Activated CD4-positive, CD25-positive, alpha-beta regulatory T cell (primary cell): ENCODE results near the gene LRMDA.

Experiments used
- DNase-seq, 4 experiments: peaks; one replicate each; lab custom pipeline; 2025; lab: John Stamatoyannopoulos, UW

Gene LRMDA

DNA sequence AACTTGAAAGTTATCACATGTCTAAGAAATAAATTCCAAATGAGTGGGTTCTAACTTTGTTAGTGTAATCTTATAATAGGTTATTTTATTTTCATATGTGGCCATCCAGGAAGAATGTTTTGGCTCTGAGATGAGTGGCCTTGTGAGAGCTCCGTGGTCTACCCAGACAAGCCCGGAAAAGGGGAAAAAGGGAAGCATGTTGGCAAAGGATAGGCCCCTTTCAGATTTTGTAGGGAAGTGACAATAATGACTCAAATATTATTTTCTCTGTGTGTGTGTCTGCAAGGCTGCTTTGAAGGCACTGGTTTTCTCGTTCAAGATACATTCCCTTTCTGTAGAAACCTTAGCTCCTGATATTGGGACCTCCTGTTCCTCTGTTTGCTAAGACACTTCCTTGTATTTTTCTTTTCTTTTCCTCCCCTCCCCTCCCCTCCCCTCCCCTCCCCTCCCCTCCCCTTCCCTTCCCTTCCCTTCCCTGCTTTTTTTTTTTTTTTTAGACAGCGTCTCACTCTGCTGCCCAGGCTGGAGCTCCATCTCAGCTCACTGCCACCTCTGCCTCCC is 240.8 kb downstream of the LRMDA start:
- DNase-seq = no peak

DNA sequence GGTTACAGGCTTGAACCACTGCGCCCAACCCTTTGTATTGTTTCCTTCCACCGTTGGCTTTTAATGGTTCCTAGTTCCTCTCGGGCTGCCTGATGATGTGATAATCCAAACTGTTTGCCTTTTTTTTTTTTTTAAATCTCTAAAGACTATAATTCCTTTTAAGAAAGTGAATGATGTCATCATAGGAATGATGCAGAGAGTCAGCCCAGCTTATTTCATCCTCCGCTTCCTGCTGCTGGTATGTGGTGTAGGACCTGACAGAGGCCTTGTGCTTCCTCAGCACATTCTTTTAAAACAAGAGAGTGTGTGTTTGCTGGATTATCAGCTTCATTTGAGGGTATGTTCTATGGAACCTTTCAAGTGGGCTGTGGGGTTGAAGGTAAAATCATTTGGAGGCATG is 241.4 kb downstream of the LRMDA start:
- DNase-seq = no peak

DNA sequence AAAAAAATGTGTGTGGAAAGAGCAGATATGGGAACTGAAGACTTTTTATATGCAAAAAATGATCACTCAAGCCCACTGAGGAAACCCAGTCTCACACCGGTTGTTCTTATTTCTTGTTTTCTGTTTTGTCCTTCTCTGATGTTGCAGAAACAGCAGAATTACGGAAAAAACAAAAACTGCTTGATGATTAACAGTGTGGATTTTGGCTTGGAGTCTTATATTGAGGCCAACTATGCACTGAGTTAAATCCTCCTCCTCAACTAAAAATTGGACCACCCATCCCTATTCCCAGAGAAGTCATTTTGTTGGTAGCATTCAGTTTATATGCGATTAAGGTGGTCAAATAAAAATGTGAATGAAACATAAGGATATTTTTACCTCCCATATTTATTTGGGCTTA is 246.1 kb downstream of the LRMDA start:
- no peak for DNase-seq

DNA sequence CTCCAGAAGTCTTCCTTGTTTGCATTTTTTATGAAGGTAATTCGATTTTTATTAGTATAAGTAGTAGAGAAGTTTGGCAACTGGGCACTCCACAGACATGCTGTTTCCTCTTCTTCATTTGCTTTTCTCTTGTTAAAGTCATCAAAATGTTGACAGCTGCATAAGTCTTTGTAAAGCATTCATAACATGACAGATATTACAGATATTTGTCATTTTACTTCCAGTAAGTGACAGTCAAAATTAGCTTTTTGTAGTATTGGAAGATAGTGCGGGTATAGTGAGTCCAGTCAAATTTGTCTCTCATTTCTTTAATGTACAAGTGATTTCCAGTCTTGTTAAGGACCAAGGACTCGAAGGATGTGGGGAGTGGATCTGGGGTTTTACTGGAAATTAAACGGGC is 247.1 kb downstream of the LRMDA start:
- DNase-seq = no peak

DNA sequence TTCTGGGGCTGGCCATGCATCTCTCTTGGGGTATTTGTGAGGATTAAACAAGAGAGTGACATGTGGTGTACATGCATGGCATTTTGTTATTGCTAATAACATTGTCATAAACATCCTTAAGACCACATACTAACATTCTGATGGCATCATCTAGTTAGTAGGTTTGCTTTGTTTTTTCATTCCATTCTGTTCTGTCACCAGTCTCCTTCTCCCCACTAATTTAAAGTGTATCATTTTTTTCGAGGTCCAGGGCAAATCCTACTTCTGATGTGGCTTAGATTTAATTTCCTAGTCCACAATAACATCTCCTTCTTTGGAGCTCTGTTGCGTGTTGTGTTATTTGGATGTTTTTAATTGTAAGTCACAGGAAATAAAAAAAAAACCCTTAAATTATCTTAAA is 248.1 kb downstream of the LRMDA start:
- no peak for DNase-seq

DNA sequence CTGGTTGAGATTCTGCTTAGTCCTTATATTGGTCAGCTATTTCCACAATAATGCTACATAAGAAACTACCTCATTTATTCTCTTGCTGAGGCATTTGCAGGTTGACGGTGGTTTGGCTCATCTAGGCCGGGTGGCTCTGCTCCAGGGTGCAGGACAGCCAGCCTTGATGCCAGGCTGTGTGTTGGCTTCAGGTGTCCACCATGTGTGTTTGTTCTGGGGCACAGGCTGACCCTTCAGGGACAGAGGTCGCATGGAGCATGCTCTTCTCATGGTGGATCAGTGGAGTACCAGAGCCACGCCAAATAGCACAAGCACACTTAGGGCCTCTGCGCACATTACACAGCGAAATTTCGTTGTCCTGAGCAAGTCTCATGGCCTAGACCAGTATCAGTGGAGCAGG is 249.9 kb downstream of the LRMDA start:
- DNase-seq = no peak

DNA sequence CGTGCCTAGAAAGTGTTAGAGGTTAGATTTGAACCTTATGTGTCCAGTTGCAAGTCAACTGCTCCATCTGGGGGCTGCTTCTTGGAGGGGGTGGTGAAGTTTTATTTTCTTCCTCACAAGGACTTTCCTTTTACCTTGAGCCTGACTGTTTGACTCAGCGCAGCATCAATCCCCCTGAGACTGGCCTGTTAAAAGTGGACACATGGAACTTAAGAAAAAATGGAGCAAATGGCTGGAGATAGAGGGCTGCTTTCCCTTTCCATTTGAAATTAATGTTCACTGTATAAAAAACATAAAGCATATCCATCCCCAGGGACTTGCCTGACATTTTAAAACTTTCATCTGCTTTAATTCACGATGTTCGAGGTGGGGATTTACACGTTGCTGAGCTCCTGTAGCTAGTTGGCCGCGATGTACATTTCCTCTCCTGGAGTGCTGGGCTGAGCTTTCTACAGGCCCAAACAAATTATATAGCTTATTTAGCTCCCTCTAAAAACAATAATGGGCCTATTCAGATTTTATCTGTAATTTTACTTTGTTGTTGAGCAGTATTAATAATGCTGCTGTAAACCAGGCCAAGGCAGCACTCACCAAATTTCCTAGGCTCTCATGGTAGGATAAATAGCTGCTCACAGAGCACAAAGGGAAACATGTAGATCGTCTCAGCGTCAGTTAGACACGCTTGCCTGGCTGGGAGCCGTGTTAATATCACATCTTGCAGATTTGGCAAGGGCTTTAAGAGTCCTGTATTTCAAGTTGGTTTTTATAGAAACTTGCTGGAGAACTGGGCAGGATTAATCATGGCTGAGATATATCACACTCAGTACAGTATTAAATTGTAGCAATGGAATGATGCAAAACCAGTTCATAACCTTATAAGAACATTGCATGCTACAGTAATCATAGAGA is 251.5 kb downstream of the LRMDA start:
- no peak for DNase-seq

DNA sequence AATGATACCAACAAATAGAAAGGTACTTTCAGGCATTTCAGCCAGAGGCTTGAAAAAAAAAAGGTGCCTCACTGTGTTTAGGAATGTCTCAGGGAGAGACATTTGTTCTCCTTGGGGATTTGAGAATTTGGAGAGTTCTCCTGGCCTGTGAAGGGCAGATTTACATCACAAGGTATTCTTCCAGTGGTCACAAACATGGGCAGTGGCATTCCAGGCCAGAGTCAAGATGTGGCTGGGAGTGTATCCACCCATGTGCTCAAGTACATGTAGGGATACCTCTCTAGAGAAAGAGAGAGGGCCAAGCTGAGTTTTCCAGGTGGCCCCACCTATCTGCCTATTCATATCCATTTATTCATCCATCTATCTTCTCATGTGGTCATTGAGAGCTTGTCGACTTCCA is 253.8 kb downstream of the LRMDA start:
- no peak for DNase-seq

DNA sequence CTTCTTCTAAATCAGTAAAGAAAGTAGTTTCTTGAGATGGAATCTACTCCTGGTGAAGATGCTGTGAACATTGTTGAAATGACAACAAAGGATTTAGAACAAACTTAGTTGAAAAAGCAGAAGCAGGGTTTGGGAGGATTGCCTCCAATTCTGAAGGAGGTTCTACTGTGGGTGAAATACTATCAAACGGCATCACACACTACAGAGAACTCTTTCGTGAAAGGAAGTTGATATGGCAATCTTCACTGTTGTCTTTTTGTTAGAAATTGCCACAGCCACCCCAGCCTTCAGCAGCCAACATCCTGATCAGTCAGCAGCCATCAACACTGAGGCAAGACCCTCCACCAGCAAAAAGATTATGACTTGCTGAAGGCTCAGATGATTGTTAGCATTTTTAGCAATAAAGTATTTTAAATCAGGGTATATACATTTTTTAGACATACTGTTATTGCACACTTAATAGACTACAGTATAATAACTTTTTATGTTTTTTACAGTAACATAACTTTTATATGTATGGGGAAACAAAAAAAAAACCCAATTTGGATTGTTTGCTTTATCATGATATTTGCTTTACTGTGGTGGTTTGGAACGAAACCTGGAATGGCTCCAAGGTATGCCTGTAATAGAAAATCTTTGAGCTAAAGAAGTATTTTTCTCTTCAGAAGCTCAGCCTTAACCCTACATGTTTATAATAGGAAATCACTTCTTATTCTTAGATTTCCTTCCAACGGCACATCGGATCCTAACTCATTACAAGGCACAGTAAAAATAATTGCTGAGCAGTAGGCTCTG is 257.3 kb downstream of the LRMDA start:
- DNase-seq = no peak

DNA sequence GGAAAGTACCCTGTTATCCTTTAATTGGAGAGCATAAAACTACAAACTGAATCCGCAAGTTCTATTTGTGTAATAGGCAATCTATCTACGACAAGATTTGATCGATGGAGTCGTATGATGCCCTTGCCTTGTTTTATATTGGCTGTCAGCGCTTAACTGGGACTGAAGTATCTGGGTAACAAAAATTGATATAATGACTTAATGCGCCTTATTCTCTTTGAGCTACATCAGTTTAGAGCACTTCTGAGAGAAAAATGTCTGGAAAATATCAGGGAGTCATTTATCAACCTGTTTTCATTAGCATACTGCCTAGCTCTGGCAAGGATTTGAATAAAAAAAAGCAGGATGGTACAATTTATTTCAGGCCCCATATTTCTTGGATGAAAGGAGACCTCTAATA is 262.1 kb downstream of the LRMDA start:
- no peak for DNase-seq

DNA sequence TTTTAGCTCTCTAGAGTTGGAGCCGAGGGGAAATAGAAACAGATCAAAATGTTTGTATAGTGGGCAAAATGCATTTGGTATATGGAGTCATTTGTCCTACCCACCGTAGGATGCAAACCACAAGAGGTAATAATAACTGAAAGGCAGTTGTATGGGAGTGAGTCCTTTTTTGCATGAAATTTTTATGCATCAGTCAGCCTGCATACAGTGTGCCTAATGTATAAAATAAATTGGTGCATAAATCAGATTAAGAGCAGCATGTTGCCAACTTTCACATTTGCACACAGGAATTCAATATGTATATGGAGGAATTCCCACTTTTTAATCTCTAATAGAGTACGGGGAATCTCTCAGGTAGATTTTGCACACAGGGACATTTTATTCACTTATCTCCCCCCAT is 262.8 kb downstream of the LRMDA start:
- DNase-seq = no peak

DNA sequence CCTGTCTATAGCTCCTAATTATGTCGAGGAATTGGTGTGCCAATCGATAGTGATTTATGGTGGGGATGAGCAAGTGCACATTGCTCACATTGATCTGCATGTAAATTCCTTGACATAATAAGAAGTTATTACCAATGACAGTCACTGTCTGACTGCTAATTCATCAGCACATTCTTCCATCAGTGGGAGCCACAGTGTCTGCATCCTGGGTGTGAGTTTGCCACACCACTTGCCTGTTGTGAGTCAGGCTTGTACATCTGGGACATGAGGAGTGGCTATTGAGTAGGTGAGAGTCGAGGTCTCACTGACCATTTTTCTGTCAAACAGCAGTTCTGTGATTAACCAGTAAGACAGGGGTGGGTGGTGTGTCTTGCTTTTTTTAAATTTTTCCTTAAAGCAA is 263.4 kb downstream of the LRMDA start:
- no peak for DNase-seq

DNA sequence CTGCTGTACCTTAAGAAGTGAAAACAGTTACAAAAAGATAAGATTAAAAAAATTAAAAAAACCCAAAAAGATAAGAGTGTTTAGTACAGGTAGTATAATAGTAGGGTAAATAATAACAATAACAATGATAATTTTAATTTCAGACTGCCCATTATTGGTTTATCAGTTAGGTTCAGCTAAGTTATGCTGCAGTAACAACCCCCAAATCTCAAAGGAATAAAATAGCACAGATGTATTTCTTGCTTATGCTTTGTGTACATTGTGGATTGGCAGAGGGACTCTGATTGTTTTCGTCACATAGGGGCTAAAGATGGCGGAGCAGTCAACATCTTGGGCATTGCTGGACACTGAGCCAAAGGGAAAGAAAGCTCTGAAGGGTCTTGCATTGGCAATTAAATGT is 264.6 kb downstream of the LRMDA start:
- DNase-seq = no peak

DNA sequence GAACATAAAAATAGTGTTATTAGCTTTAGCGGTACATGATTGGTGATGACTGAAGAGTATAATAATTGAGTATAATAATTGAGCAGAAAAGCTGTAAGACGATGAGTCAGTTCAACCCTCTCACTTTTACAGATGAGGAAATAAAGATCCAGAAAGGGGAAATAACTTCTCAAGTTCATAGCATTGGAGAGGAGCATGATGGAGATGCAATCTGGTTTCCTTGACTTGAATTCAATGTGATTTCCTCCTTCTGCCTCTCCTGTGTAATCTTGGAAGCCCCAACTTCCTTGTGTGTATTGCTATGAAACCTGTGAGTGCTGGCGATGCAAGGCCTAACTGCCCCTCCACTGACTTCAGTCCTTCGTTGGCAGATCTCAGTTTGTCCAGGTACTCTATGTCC is 265.1 kb downstream of the LRMDA start:
- no peak for DNase-seq

DNA sequence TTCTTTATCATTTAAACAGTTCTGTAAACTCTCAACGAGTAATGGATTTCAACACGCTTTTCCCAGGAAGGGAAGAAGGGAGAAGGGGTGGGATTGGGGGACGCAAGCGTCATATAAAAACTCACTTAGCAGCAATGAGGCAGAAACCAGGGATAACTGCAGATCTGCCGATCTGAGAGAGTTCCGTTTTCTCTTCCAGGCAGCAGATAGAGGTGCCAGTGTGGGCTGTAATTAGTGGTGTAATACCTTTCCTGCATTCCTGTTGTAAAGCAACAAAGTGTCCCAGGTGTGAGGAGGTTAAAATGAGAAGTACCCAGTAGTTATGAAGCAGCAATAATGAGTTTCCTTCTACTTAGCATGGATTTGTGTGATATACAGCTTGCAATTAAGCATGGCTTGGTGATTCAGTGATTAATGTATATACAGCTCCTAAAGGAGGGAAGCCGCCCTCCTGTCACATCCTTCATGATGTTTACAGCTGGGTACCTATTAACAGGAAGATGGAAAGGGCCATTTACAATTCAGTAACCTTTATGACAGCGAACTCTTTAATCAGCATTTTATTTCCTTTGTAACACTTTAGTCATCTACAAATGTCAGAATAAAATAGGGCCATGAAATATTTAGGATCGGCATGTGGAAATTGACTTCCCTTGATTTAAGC is 271.9 kb downstream of the LRMDA start:
- DNase-seq = no peak

DNA sequence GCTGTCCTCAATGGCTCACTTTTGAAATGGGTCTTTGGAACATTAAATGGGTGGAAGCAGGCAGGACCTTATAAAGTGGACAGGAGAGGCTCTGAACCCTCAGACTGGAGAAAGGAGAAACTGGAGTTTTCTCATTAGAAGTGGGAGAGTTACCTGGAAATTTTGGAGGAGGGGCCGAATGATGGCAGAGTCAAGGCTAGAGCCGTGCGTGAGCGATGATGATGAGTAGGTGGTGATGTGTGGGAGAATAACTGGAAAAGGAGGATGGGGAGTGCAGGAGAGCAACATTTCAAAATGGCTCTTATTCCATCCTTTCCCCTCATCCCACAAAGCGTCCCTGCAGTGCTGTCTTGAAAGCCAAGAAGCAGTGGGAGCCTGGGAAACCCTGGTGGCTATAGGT is 274.0 kb downstream of the LRMDA start:
- no peak for DNase-seq

DNA sequence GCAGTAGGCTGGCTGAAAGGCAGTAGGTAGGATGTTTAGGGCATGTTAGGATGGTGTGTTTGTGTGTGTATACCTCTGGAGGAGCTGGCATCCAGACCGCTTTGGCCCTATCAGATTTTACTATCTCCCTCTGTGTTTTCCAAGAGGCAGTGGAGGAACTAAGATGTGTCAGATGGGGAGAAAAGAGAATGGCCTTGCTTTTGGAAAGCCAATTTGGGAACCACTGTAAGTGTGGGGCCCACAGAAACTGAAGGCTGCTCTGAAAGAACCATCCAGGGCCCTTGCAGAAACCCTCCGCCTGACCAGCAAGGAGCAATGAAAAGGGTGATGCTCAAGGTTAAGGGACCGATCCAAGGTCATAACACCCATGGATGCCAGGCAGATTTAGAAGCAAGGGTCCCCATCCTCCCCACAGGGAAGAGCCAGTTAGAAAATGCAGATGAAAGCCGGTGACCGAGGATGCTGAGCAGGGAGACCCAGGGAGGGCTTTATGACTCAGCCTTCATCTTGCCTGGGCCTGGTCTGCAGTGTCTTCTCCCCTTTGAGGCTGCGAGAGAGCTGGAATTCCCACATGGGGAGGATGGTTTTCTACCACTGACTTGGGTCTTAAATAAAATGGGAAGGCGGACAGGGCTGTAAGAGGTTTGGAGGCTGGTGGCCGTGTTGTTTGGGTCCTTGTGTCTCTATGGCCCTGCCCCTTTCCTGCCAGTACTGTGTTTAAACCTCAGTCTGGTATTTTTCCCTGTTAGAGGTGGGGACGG is 275.8 kb downstream of the LRMDA start:
- DNase-seq = no peak

DNA sequence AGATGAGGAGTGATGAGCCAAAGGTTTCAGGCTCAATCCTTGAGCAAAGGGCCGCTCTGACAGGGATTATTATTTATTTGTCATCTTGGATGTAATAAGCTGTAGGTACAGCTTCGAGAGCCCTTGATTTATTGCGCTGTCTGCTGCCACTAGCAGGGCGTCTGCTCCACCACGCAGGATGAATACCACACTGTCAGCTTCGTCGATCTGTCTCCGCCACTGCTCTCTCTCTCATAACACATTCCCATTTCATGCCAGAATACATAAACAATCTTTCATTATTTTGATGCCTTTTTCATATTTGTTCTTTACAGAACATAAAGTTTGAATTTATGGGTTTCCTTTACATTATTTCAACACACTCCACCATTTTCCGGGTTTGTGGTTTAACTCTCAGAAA is 276.6 kb downstream of the LRMDA start:
- no peak for DNase-seq

DNA sequence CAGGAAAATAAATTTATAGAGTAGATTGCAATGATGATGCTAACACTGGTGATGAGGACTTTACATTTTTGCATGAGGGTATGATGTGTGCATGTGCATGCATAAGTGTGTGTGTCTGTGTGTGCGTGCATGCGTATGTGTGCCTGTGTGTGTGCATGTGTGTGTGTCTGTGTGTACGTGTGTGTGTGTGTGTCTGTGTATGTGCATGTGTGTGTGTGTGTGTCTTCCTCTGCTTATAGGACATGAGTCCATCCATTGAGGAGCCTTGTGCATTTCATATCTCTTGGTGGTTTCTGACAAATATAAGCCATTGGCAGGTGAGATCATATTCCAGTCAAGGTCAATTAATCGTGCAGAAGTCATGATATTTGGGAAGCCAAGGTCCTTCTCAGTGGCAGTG is 277.8 kb downstream of the LRMDA start:
- DNase-seq = no peak

DNA sequence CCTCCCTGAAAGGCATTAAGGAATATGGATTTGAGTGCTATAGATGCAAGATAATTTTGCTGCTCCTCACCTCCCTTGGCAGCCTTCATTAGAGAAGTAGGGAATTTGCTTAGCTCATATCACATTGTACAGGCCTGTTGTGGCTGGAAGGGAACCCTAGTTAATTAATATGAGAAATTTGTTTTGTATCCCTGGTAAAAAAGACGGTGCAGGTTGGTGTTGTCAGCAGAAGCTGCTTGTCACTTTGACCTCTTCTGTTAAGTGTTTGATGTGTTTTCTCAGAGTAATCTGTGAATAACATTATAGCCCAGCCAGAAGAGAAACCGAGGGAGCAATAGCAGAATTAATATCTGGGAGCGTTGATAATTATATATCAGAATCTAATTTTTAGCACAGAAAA is 278.4 kb downstream of the LRMDA start:
- no peak for DNase-seq

DNA sequence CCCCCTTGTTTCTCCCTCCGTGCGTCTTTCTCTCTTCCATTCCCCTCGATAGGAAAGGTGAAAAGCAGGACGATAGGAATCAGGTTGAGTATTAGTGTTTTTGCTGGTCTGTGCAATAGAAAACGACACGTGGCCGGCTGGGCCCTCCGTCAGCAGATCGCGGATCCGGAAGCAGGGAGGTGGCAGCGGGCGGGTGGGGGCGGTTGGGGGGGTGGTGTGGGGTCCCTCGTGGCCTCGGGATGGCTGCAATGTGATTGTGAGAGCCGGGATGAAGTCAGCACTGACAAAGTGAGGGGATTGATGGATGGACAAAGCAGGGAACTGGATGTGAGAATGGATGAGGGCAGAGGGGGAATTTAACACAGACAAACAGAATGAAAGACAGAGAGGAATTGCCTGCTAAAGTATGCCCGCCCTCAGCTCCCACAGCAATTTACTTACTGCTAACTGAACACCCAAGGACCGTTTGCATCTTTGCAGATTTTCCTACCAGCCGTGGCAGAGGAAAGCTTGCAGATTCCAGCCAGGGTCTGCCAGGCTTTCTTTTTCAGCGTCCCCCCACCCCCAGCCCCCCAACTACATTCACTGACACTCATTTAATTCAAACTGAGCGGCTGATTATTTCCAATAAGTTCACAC is 280.9 kb downstream of the LRMDA start:
- DNase-seq = no peak
